ENCODE measurements around the gene MIPOL1. TPM values are rescaled to one million over a fixed set of nuclear protein-coding genes. Genes with fewer than 3 reads are reported as not detected.
"Not testable (repeated sequence)": the region's sequence is repeated elsewhere in the genome, so short reads cannot be mapped to it uniquely, and the experiment has no call there.

MIPOL1 gene, protein sequence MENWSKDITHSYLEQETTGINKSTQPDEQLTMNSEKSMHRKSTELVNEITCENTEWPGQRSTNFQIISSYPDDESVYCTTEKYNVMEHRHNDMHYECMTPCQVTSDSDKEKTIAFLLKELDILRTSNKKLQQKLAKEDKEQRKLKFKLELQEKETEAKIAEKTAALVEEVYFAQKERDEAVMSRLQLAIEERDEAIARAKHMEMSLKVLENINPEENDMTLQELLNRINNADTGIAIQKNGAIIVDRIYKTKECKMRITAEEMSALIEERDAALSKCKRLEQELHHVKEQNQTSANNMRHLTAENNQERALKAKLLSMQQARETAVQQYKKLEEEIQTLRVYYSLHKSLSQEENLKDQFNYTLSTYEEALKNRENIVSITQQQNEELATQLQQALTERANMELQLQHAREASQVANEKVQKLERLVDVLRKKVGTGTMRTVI
- not detected for polyA plus RNA-seq (ENCODE audit: low read depth in 6 of 6)

DNA sequence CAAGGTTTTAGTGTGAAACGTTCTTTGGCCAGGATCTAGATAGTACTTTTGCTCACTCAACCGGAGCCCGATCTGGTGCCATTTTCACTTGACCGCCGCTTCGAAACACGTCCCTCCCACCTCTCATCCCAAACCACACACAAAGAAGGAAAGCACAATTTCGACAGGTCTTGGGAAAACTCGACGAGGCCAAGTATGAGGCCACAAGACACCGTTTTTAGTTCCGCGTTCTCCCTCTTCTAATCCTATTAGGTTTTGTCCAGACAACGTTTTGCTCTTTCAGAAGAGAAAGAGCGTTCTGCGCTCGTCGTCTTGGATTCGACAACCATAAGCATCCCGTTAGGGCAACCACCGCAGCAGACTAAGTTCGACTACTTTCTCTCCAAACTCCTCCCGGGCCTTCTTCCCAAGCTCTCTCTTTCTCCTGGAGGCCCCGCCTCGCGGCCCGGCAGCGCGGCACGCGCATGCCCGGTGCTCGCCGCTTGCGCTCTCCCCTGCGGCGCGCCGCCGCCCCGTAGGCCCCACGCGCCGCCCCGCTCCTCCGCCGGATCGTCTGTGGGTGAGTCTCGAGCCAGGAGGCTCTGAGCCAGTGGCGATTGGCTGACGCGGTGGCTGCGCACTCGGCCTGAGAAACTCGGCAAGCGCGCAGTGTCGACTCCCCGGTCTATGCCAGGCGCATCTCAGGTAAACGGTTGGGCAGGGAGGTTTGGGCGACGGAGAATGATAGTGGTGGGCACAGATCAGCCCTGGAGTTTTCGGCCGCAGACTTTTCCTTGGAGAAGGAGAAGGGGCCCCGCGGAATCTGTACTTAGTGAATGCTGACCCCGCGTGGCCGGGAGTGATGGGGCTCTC lies at the start of gene MIPOL1:
Gene MIPOL1, plus strand, starts transcription at position 517 of the 852 bp plus-strand sequence. CDS start 49,952 bp downstream, outside the sequence.
- peaks cover 8 to 33% (median 28%) of the 10 kb centered on the region in 3 donors for H3K27me3 Mint-ChIP-seq
- peaks cover 9 to 14% (median 13%) of the 10 kb centered on the region in 3 donors for H3K4me1 Mint-ChIP-seq
- DNase-seq, result no peak
- peaks cover 0 to 7% (median 5%) of the 10 kb centered on the region in 7 donors for H3K9me3 Mint-ChIP-seq
- no peaks in the 10 kb centered on the region for H3K36me3 Mint-ChIP-seq
- H3K27ac Mint-ChIP-seq, result no peak within 1 kb of the TSS
- ATAC-seq (ENCODE audit: low read depth in 2 of 2), result no peak
- H3K4me3 Mint-ChIP-seq, result peak within 1 kb of the TSS in 7 of 8 donors; percentile 11 to 81 (median 67)

DNA sequence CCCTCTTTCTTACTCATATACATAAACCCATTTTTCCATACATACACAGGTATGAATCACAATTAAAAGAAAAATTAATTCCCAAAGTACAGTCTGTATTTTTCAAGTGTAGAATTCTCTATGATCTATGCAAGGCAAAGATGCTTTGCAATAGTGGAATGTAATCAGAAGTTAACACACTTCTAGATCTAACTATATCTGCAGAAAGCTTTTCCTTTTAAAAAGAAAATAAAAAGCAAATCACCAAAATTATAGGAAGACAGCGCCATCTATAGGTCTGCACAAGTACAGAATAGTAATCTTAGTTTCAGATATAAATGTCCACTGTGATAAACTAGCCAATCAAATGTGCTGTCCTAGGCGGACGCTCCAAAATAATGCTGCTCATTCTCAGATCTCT lies 47.3 kb upstream of the MIPOL1 start:
- no peak overlapping the region for H3K4me3 Mint-ChIP-seq
- DNase-seq (no peak), ATAC-seq (ENCODE audit: low read depth in 2 of 2) (no peak)
- no peak overlapping the region for H3K27ac Mint-ChIP-seq
- no peaks in the 10 kb centered on the region for H3K27me3 Mint-ChIP-seq
- H3K36me3 Mint-ChIP-seq, result peaks cover 4 to 8% of the 10 kb centered on the region in 2 donors
- peaks cover 2 to 21% (median 9%) of the 10 kb centered on the region in 7 donors for H3K9me3 Mint-ChIP-seq
- no peaks in the 10 kb centered on the region for H3K4me1 Mint-ChIP-seq

DNA sequence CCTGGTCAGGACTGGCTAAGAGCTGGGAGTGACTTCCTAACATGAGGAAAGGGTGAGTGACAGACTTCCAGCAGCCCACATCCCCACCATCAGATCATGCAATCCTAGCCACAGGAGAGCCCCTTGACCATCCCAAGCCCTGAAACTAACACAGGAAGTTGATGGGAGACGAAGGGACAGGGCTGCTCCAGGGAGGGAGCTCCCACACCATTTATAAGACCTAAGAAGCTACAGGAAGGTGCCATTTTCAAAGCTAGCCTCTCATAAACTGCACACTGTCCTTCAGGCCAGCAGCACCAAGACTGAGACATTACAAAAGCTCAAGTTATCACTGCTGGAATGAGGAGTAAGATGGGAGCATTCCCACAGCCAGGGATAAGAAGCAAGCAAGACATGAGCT lies 44.7 kb upstream of the MIPOL1 start:
- ATAC-seq (ENCODE audit: low read depth in 2 of 2) (no peak), DNase-seq (no peak)
- Mint-ChIP-seq H3K4me3 (no peak overlapping the region), H3K27ac (no peak overlapping the region), H3K4me1 (no peaks in the 10 kb centered on the region), H3K9me3 (peaks cover 5 to 25% (median 17%) of the 10 kb centered on the region in 7 donors), H3K36me3 (peaks cover 4 to 8% of the 10 kb centered on the region in 2 donors), H3K27me3 (no peaks in the 10 kb centered on the region)

DNA sequence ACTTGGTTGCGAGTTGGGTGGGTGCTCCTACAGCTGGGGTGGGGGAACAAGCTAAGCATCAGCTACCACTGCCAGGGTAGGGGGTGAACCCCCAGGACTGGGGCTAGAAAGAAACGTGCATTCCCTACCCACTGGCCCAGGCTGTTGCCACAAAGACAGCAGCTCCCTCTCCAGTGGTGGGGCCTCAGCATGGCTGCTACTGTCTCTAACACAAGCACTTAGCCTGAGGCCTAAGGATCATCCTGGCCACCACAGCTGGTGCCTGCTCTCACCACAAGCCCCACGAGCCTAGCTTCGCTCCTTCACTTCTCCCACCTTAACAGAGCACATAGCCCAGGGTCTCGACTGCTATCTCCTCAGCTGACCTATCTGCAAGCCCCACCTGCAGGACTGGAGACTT lies 44.3 kb upstream of the MIPOL1 start:
- Mint-ChIP-seq H3K4me3 (no peak overlapping the region), H3K36me3 (peaks cover 4 to 8% of the 10 kb centered on the region in 2 donors), H3K27ac (no peak overlapping the region), H3K4me1 (no peaks in the 10 kb centered on the region), H3K27me3 (no peaks in the 10 kb centered on the region), H3K9me3 (peaks cover 8 to 25% (median 19%) of the 10 kb centered on the region in 7 donors)
- ATAC-seq (ENCODE audit: low read depth in 2 of 2) (no peak), DNase-seq (no peak)

DNA sequence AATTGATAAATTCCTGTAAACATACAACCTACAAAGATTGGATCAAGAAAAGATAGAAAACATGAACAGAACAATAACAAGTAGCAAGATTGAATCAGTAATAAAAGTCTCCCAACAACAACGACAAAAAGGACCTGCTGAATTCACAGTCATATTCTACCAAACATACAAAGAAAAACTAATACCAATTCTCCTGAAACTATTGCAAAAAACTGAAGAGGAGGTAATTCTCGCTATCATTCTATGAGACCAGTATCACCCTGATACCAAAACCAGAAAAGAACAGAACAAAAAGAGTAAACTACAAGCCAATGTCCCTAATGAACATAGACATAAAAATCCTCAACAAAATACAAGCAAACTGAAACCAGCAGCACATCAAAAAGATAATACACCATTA lies 39.8 kb upstream of the MIPOL1 start:
- H3K9me3 Mint-ChIP-seq, result peaks cover 13 to 36% (median 21%) of the 10 kb centered on the region in 7 donors
- H3K27ac Mint-ChIP-seq, result no peak overlapping the region
- H3K4me3 Mint-ChIP-seq, result no peak overlapping the region
- ATAC-seq (ENCODE audit: low read depth in 2 of 2), result no peak
- H3K36me3 Mint-ChIP-seq, result peaks cover 4 to 8% of the 10 kb centered on the region in 2 donors
- no peak for DNase-seq
- H3K27me3 Mint-ChIP-seq, result no peaks in the 10 kb centered on the region
- no peaks in the 10 kb centered on the region for H3K4me1 Mint-ChIP-seq

DNA sequence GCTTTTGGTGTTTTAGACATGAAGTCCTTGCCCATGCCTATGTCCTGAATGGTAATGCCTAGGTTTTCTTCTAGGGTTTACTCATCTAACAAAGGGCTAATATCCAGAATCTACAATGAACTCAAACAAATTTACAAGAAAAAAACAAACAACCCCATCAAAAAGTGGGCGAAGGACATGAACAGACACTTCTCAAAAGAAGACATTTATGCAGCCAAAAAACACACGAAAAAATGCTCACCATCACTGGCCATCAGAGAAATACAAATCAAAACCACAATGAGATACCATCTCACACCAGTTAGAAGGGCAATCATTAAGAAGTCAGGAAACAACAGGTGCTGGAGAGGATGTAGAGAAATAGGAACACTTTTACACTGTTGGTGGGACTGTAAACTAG lies 35.4 kb upstream of the MIPOL1 start:
- not testable (repeated sequence) for ATAC-seq (ENCODE audit: low read depth in 2 of 2); H3K36me3 Mint-ChIP-seq; H3K27ac Mint-ChIP-seq; H3K27me3 Mint-ChIP-seq; DNase-seq; H3K4me1 Mint-ChIP-seq; H3K4me3 Mint-ChIP-seq
- peaks cover 3 to 17% (median 9%) of the 10 kb centered on the region in 7 donors for H3K9me3 Mint-ChIP-seq

DNA sequence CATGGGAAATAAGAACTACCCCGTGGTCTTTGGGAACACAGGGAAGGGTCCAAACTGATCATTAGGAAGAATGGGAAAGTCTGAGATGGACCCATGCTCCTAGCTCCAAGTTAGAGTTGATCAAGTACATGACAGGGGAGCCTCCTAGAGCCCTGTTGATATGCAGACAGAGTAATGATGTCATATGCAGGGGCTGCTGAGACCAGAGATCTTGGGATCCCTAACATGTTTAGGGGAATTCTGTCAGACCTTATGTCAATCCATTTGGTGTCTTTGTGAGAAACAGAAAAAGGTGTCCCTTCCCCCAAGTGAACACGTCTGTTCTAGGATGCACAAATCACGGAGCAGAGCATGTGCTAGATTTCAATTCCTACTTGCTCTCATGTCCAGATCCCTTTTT lies 31.9 kb upstream of the MIPOL1 start:
- no peak for ATAC-seq (ENCODE audit: low read depth in 2 of 2)
- no peak for DNase-seq
- H3K4me3 Mint-ChIP-seq, result no peak overlapping the region
- H3K9me3 Mint-ChIP-seq, result peaks cover 0 to 9% (median 4%) of the 10 kb centered on the region in 7 donors
- H3K27ac Mint-ChIP-seq, result no peak overlapping the region
- no peaks in the 10 kb centered on the region for H3K4me1 Mint-ChIP-seq
- peaks cover 0 to 5% (median 4%) of the 10 kb centered on the region in 3 donors for H3K27me3 Mint-ChIP-seq
- no peaks in the 10 kb centered on the region for H3K36me3 Mint-ChIP-seq

DNA sequence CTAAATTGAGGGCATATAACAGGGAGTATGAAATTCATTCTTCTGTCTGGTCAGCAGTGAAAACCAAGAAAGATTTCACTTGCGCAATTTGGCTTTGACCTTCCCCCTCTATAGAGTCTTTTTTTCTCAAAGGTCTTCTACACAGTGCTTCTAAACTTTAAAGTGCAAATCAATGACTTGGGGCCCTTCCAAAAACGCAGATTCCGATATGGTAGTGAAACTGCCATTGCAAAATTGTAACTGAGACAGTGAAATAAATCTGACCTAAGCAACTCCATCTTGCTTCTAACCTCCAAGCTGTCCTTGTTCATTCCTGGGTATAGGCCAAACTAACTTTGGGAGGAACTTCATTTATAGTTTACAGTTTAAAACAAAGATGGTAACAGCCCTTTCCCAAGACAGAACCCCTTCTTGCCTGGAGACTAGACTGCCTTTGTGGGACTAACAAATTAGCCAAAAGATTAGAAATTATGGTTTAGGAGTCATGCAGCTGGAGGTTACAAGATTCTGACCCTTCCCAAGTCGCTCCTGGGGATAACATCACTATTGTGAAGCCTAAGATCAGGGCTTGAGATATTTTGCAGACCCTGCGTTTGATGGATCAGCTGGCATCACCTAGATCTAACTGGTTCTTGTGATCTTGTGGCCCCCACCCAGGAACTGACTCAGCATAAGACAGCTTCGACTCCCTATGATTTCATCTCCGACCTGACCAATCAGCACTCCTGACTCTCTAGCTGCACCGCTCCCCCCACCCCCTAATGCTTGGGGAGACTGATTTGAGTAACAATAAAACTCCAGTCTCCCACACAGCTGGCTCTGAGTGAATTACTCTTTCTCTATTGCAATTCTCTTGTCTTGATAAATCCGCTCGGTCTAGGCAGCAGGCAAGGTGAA lies 30.3 kb upstream of the MIPOL1 start:
- peak overlapping the region in 1 of 6 donors; percentile 16 for H3K27ac Mint-ChIP-seq
- H3K9me3 Mint-ChIP-seq, result peaks cover 0 to 9% (median 4%) of the 10 kb centered on the region in 7 donors
- peaks cover 0 to 3% (median 0%) of the 10 kb centered on the region in 3 donors for H3K4me1 Mint-ChIP-seq
- ATAC-seq (ENCODE audit: low read depth in 2 of 2) (no peak), DNase-seq (no peak)
- H3K27me3 Mint-ChIP-seq, result peaks cover 0 to 5% (median 4%) of the 10 kb centered on the region in 3 donors
- no peak overlapping the region for H3K4me3 Mint-ChIP-seq
- H3K36me3 Mint-ChIP-seq, result no peaks in the 10 kb centered on the region

DNA sequence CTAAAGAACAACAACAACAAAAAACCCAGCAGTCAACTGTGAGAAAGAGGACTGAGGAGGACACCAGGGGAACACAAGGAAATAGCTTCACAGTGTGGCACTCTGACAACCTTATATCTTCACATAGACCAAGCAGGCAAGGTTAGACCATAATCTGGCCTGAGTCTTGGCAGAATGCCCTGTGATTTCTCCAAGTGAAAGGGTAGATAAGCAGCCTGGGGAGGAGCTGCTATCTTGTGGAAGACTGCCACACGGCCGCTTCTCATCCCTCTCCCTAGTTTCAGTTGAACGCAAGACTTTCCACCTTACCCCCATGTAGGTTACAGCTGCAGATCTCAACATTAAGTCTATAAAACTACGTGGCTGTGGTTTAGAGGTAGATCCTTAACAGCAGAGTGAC lies 29.0 kb upstream of the MIPOL1 start:
- H3K27me3 Mint-ChIP-seq, result peaks cover 0 to 5% (median 4%) of the 10 kb centered on the region in 3 donors
- H3K4me1 Mint-ChIP-seq, result peaks cover 0 to 7% (median 0%) of the 10 kb centered on the region in 3 donors
- no peak overlapping the region for H3K27ac Mint-ChIP-seq
- no peak for ATAC-seq (ENCODE audit: low read depth in 2 of 2)
- no peaks in the 10 kb centered on the region for H3K36me3 Mint-ChIP-seq
- peaks cover 0 to 9% (median 2%) of the 10 kb centered on the region in 7 donors for H3K9me3 Mint-ChIP-seq
- DNase-seq, result no peak
- H3K4me3 Mint-ChIP-seq, result no peak overlapping the region

DNA sequence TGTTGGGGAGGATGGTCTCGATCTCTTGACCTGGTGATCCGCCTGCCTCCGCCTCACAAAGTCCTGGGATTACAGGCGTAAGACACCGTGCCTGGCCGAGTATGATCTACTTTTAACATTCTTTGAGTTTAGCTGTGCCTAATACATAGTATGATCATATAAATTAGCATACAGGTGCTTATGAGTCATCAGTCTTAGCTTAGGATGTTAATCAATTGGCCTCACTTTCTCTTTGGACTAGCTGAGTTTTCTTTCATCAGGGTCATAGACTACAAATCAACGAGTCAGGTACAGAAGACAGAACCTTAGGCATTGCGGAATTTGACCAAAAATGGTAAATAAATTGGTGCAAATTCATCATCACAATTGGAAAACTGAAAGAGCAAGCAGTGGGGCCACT lies 27.5 kb upstream of the MIPOL1 start:
- Mint-ChIP-seq H3K36me3 (no peaks in the 10 kb centered on the region), H3K4me3 (no peak overlapping the region), H3K27me3 (peaks cover 0 to 12% (median 12%) of the 10 kb centered on the region in 3 donors), H3K9me3 (peaks cover 0 to 7% (median 2%) of the 10 kb centered on the region in 7 donors), H3K4me1 (peaks cover 0 to 7% (median 0%) of the 10 kb centered on the region in 3 donors), H3K27ac (no peak overlapping the region)
- ATAC-seq (ENCODE audit: low read depth in 2 of 2) (no peak), DNase-seq (no peak)

DNA sequence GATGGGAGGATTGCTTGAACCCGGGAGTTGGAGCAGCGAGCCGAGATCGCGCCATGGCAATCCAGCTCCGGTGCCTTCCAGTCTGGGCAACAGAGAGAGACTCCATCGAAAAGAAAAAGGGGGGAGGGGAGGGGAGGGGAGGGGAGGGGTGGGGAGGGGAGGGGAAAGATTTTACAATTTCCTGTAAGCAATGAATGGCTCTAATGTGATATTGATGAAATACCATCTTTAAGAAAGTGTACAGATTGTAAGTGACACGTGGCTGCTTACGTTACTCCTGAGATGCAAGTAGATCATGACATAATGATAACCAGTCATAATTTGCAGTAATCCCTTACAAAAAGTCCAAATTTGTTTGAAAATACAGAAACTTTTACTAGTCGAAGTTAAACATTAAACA lies 26.7 kb upstream of the MIPOL1 start:
- Mint-ChIP-seq H3K27ac (no peak overlapping the region), H3K4me1 (peaks cover 0 to 7% (median 0%) of the 10 kb centered on the region in 3 donors), H3K36me3 (no peaks in the 10 kb centered on the region), H3K4me3 (no peak overlapping the region), H3K9me3 (peaks cover 0 to 6% (median 2%) of the 10 kb centered on the region in 7 donors), H3K27me3 (peaks cover 0 to 13% (median 12%) of the 10 kb centered on the region in 3 donors)
- ATAC-seq (ENCODE audit: low read depth in 2 of 2) (no peak), DNase-seq (no peak)

DNA sequence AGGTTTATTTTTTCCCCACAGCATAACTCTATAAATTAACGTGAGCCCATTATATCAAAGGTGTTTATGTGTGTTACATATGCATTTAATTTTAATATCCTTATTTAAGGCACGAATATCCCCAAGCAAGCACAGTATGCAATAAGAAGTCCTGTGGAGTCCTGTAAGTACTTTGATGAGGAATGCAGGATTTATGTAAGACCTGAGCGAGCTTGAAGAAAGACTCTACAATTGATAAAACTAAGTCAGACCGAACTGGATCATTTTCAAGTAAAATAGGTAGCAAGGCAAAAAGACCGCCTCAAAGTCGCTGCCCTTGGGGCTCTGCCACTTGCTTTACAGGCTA lies 26.1 kb upstream of the MIPOL1 start:
- Mint-ChIP-seq H3K9me3 (peaks cover 0 to 6% (median 2%) of the 10 kb centered on the region in 7 donors), H3K36me3 (no peaks in the 10 kb centered on the region), H3K27me3 (peaks cover 0 to 13% (median 12%) of the 10 kb centered on the region in 3 donors), H3K4me1 (peaks cover 0 to 7% (median 0%) of the 10 kb centered on the region in 3 donors), H3K4me3 (peak overlapping the region in 1 of 8 donors; percentile 25), H3K27ac (no peak overlapping the region)
- DNase-seq (no peak), ATAC-seq (ENCODE audit: low read depth in 2 of 2) (no peak)

All from naive B cell (primary cell).